CD4-positive, alpha-beta T cell (primary cell): ENCODE measurements around the gene OR6M1. TPM values are rescaled to one million over a fixed set of nuclear protein-coding genes. Genes with fewer than 3 reads are reported as not detected.

ENCODE experiments used
- ATAC-seq: fragments of 200-7000 bp; cut with Tn5 transposase; one replicate; pipeline ENCODE4 v1.10.0; 2022; ENCODE audit warnings: mild to moderate bottlenecking; ENCODE audit not compliant: poor library complexity
- CTCF ChIA-PET: fragments of 350-600 bp; sonication (Branson Sonifier 250); formaldehyde crosslinking; loops from one replicate; lab custom pipeline; 2021; ENCODE audit warnings: antibody characterized with exemption, inconsistent platforms; lab: Charles Lee
- POLR2A ChIA-PET: fragments of 350-600 bp; sonication (Branson Sonifier 250); formaldehyde crosslinking; loops from one replicate; lab custom pipeline; 2021; ENCODE audit warnings: antibody characterized with exemption, inconsistent platforms; lab: Charles Lee
- DNase-seq, 14 experiments: peaks; one replicate each; pipeline ENCODE4 v3.0.0-alpha.2; 2013 to 2020; ENCODE audit warnings: mixed read lengths in 2 of 14
- H3K27ac ChIP-seq, 2 donors: one replicate each; pipeline versions ENCODE4 v1.5.1 to v1.7.0; 2013; ENCODE audit warnings: low read length in 2 of 2, low read depth in 1 of 2, mild to moderate bottlenecking in 1 of 2
- H3K27me3 ChIP-seq, 2 experiments: 1 replicate in 1 of 2; 2 replicates in 1 of 2; pipeline versions ENCODE4 v1.6.1 to v1.7.0; 2013; ENCODE audit warnings: low read length in 2 of 2, control low read depth in 1 of 2, mild to moderate bottlenecking in 1 of 2, moderate library complexity in 1 of 2; ENCODE audit not compliant: insufficient read depth in 2 of 2, control insufficient read depth in 1 of 2
- H3K36me3 ChIP-seq: one replicate; pipeline ENCODE4 v1.6.1; 2013; ENCODE audit warnings: low read length, control low read depth; ENCODE audit not compliant: insufficient read depth
- H3K4me1 ChIP-seq: one replicate; pipeline ENCODE4 v1.6.1; 2013; ENCODE audit warnings: low read length, control low read depth; ENCODE audit not compliant: insufficient read depth
- H3K4me3 ChIP-seq: one replicate; pipeline ENCODE4 v1.5.1; 2013; ENCODE audit warnings: mild to moderate bottlenecking, low read length, moderate library complexity
- H3K9me3 ChIP-seq, 2 experiments: 1 replicate in 1 of 2; 2 replicates in 1 of 2; pipeline versions ENCODE4 v1.6.1 to v1.7.0; 2013; ENCODE audit warnings: low read length in 2 of 2, mild to moderate bottlenecking in 2 of 2, control low read depth in 1 of 2, moderate library complexity in 1 of 2; ENCODE audit not compliant: control insufficient read depth in 1 of 2, insufficient read depth in 1 of 2
- H3K27ac Mint-ChIP-seq: one replicate; pipeline ENCODE4 v1.8.0; 2020; ENCODE audit warnings: mixed read lengths
- H3K27me3 Mint-ChIP-seq: one replicate; pipeline ENCODE4 v1.8.0; 2021; ENCODE audit warnings: mixed read lengths
- H3K36me3 Mint-ChIP-seq: one replicate; pipeline ENCODE4 v1.8.0; 2021; ENCODE audit warnings: low read depth, mixed read lengths
- H3K4me1 Mint-ChIP-seq: one replicate; pipeline ENCODE4 v1.8.0; 2021; ENCODE audit warnings: low read depth, mixed read lengths
- H3K4me3 Mint-ChIP-seq: one replicate; pipeline ENCODE4 v1.8.0; 2020; ENCODE audit warnings: mild to moderate bottlenecking, mixed read lengths
- H3K9me3 Mint-ChIP-seq: one replicate; pipeline ENCODE4 v1.8.0; 2020; ENCODE audit warnings: mixed read lengths
- intact Hi-C, 2 experiments: fragments of 100-400 bp; cut with DNase I in 1 of 2; cut with micrococcal nuclease in 1 of 2; formaldehyde crosslinking; loops; one replicate each; pipeline versions ENCODE4 v1.15.1 to v1.9.0; 2023 to 2025; cut with DNase I, micrococcal nuclease
- total RNA-seq, 174 experiments: library from RNA in 2 of 174; stranded (reverse) in 2 of 174; gene quantifications; one replicate each; pipeline ENCODE4 v1.2.3 and lab custom pipeline; 2021 to 2026
- TF ChIP-seq, protein P1 (sequence below): fragments of 200-600 bp; IDR thresholded peaks from one replicate; pipeline ENCODE4 v1.8.0; 2022; ENCODE audit warnings: antibody characterized with exemption, mild to moderate bottlenecking

Gene OR6M1
- total RNA-seq, 2 experiments from 2014 or later: not detected

DNA sequence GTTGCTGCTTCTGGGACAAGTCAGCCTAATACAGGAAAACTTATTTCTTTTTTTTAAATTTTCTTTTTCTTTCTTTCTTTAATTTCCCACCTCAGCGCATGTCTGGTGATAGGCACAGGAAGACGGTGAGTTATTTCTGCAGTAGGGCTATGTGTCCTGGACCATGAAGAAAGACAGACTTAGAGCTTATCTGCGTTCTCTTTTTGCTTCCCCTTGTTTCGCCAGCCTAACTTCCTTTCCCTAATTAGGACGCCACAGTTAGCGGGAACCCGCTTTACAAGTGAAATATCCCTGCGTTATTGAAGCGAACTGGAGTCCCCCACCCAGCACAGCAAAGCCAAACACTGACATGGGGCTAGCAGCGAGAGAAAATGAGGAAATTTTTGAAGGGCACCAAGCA, 8.6 kb downstream of the OR6M1 start:
- no peaks in the 10 kb centered on the region for H3K36me3 ChIP-seq
- ATAC-seq: no peak
- H3K4me3 Mint-ChIP-seq: no peak overlapping the region
- CTCF ChIA-PET: no interaction called here
- H3K27me3 Mint-ChIP-seq: no peaks in the 10 kb centered on the region
- H3K4me1 ChIP-seq: no peaks in the 10 kb centered on the region
- H3K9me3 ChIP-seq: no peaks in the 10 kb centered on the region
- TF ChIP-seq, protein P1, sequence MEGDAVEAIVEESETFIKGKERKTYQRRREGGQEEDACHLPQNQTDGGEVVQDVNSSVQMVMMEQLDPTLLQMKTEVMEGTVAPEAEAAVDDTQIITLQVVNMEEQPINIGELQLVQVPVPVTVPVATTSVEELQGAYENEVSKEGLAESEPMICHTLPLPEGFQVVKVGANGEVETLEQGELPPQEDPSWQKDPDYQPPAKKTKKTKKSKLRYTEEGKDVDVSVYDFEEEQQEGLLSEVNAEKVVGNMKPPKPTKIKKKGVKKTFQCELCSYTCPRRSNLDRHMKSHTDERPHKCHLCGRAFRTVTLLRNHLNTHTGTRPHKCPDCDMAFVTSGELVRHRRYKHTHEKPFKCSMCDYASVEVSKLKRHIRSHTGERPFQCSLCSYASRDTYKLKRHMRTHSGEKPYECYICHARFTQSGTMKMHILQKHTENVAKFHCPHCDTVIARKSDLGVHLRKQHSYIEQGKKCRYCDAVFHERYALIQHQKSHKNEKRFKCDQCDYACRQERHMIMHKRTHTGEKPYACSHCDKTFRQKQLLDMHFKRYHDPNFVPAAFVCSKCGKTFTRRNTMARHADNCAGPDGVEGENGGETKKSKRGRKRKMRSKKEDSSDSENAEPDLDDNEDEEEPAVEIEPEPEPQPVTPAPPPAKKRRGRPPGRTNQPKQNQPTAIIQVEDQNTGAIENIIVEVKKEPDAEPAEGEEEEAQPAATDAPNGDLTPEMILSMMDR: no peak
- no peak overlapping the region for H3K4me3 ChIP-seq
- peaks cover 0 to 6% of the 10 kb centered on the region in 2 experiments for H3K27me3 ChIP-seq
- no peak overlapping the region for H3K27ac Mint-ChIP-seq
- no peaks in the 10 kb centered on the region for H3K4me1 Mint-ChIP-seq
- intact Hi-C loops: no loop called here
- no peak overlapping the region for H3K27ac ChIP-seq
- no peaks in the 10 kb centered on the region for H3K36me3 Mint-ChIP-seq
- H3K9me3 Mint-ChIP-seq: no peaks in the 10 kb centered on the region
- POLR2A ChIA-PET: no interaction called here
- no peak for DNase-seq

DNA sequence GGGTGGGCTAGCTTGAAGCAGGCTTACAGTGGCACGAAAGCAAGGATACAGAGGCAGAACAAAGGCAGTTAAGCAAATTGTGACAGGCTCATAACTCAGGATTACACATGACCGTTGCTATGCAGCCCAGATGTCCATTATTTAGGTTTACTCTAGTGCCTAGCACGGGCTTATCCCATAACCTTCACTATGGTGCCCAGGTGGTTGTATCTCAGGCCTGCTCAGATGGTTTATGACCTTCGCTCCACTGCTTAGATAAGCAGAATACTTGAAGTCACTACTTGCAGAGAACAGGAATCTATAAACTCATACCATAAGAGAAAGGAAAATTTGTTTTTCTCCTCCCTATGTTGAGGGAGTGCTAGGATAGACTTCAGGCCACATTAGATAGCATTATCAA, 9.0 kb downstream of the OR6M1 start:
- H3K27ac Mint-ChIP-seq: no peak overlapping the region
- no peaks in the 10 kb centered on the region for H3K27me3 Mint-ChIP-seq
- ATAC-seq: no peak
- no peaks in the 10 kb centered on the region for H3K4me1 Mint-ChIP-seq
- Histone ChIP-seq H3K27ac (no peak overlapping the region), H3K27me3 (peaks cover 0 to 6% of the 10 kb centered on the region in 2 experiments), H3K4me1 (no peaks in the 10 kb centered on the region), H3K36me3 (no peaks in the 10 kb centered on the region), H3K4me3 (no peak overlapping the region), H3K9me3 (no peaks in the 10 kb centered on the region)
- ChIA-PET CTCF (no interaction called here), POLR2A (no interaction called here)
- H3K9me3 Mint-ChIP-seq: no peaks in the 10 kb centered on the region
- TF ChIP-seq, protein P1: no peak
- H3K4me3 Mint-ChIP-seq: no peak overlapping the region
- DNase-seq: no peak
- H3K36me3 Mint-ChIP-seq: no peaks in the 10 kb centered on the region
- intact Hi-C loops: no loop called here

DNA sequence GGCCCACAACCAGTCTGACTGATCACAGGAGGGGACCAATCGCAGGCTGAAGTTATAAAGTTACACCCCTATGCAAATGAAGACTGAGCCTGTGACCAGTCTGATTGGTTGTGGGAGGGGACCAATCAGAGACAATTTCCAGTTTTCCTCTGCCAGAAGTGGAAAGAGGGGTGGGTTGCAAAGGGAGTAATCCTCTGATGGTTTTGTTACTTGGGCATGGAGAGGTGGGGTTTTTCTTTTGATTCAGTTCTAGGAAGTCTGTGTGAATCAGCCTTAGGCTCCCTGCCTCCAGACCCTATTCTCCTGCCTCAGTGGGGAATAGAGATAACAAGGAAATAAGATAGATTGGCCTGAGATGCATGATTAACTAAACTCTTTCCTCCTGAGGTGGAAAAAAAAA, 9.9 kb downstream of the OR6M1 start:
- no peaks in the 10 kb centered on the region for H3K4me1 ChIP-seq
- H3K36me3 ChIP-seq: no peaks in the 10 kb centered on the region
- DNase-seq (no peak), ATAC-seq (no peak)
- Mint-ChIP-seq H3K27me3 (no peaks in the 10 kb centered on the region), H3K36me3 (no peaks in the 10 kb centered on the region), H3K9me3 (no peaks in the 10 kb centered on the region), H3K4me1 (no peaks in the 10 kb centered on the region), H3K27ac (no peak overlapping the region), H3K4me3 (no peak overlapping the region)
- TF ChIP-seq, protein P1: no peak
- no peak overlapping the region for H3K27ac ChIP-seq
- ChIA-PET POLR2A (no interaction called here), CTCF (no interaction called here)
- intact Hi-C loops: no loop called here
- H3K9me3 ChIP-seq: no peaks in the 10 kb centered on the region
- peaks cover 0 to 6% of the 10 kb centered on the region in 2 experiments for H3K27me3 ChIP-seq
- H3K4me3 ChIP-seq: no peak overlapping the region
